Panc1 (cell line): ENCODE data around the gene SYT2. TPM values are rescaled to one million over a fixed set of nuclear protein-coding genes. Genes with fewer than 3 reads are reported as not detected.

ENCODE experiments used
- ATAC-seq: fragments of 200-7000 bp; cut with Tn5 transposase; 2 replicates; pipeline ENCODE4 v1.9.1; 2020; ENCODE audit warnings: mild to moderate bottlenecking, moderate library complexity
- BruUV-seq: library from RNA; stranded (reverse); fragments of 400-500 nt; replicated peaks from 2 replicates; lab custom pipeline; 2021; lab: Mats Ljungman, UMichigan
- CTCF ChIA-PET: fragments of 300-600 bp; sonication (Branson Sonifier 250); formaldehyde crosslinking; loops from one replicate; lab custom pipeline; 2022; ENCODE audit warnings: antibody characterized with exemption; lab: Charles Lee
- POLR2A ChIA-PET: fragments of 300-600 bp; sonication (Branson Sonifier 250); formaldehyde crosslinking; loops from one replicate; lab custom pipeline; 2022; ENCODE audit warnings: antibody characterized with exemption; lab: Charles Lee
- DNase-seq: peaks from one replicate; pipeline ENCODE4 v3.0.0-alpha.2; 2010; ENCODE audit warnings: low read depth, low spot score
- H3K27ac ChIP-seq: 2 replicates; pipeline ENCODE4 v1.5.1; 2011; ENCODE audit warnings: mild to moderate bottlenecking, low read length, inconsistent platforms
- H3K27me3 ChIP-seq: fragments of 200-500 bp; sonication (Bioruptor generic); 2 replicates; pipeline ENCODE4 v1.6.0; 2014; ENCODE audit warnings: low read length, inconsistent platforms; ENCODE audit not compliant: control insufficient read depth, insufficient read depth
- H3K36me3 ChIP-seq: fragments of 200-500 bp; sonication (Bioruptor generic); 2 replicates; pipeline ENCODE4 v1.5.1; 2014; ENCODE audit warnings: inconsistent platforms, mild to moderate bottlenecking, low read length, moderate library complexity; ENCODE audit not compliant: control insufficient read depth, insufficient read depth
- H3K4me1 ChIP-seq: 2 replicates; pipeline ENCODE4 v1.5.1; 2011; ENCODE audit warnings: inconsistent platforms, mild to moderate bottlenecking, low read length, moderate library complexity; ENCODE audit not compliant: control insufficient read depth, insufficient read depth
- H3K4me3 ChIP-seq, 2 experiments: 2 replicates each; pipeline ENCODE4 v1.5.1; 2011 to 2012; ENCODE audit warnings: low read depth in 2 of 2, low read length in 2 of 2, mild to moderate bottlenecking in 2 of 2, inconsistent platforms in 1 of 2, moderate library complexity in 1 of 2
- H3K9me3 ChIP-seq: fragments of 200-500 bp; sonication (Bioruptor generic); 2 replicates; pipeline ENCODE4 v1.5.1; 2014; ENCODE audit warnings: low read depth, mild to moderate bottlenecking, inconsistent platforms, low read length, moderate library complexity; ENCODE audit not compliant: control insufficient read depth, insufficient read depth
- CTCF ChIP-seq: fragments of 450-650 bp; IDR thresholded peaks from 2 replicates; pipeline ENCODE4 v1.5.1; 2017; ENCODE audit warnings: mild to moderate bottlenecking
- POLR2AphosphoS5 ChIP-seq: IDR thresholded peaks from 2 replicates; pipeline ENCODE4 v1.6.1; 2012; ENCODE audit warnings: mild to moderate bottlenecking, low read depth, low read length, moderate library complexity
- REST ChIP-seq, 2 experiments: IDR thresholded peaks; 2 replicates each; pipeline ENCODE4 v1.6.1; 2011 to 2012; ENCODE audit warnings: low read depth in 2 of 2, control low read depth in 1 of 2, low read length in 1 of 2, mild to moderate bottlenecking in 1 of 2, moderate library complexity in 1 of 2; ENCODE audit not compliant: insufficient read depth in 1 of 2
- SIN3A ChIP-seq: IDR thresholded peaks from 2 replicates; pipeline ENCODE4 v1.6.1; 2012; ENCODE audit warnings: low read depth, mild to moderate bottlenecking, low read length, moderate library complexity, borderline replicate concordance; ENCODE audit not compliant: insufficient read depth
- in situ Hi-C: cut with HindIII; loops from 2 replicates; pipeline ENCODE4 v1.10.0; 2016; ENCODE audit warnings: low sequenced_read_pairs, low pct_unique_long_range_greater_than_20kb
- intact Hi-C: fragments of 100-400 bp; cut with micrococcal nuclease; formaldehyde crosslinking; loops from one replicate; pipeline ENCODE4 v1.10.0; 2022; ENCODE audit not compliant: unreplicated experiment
- total RNA-seq: library from RNA; stranded (reverse); gene quantifications from one replicate; pipeline ENCODE4 v1.2.1, GENCODE V29; 2021; ENCODE audit not compliant: unreplicated experiment

The SYT2 gene
- total RNA-seq, 1 experiment from 2014 or later = 0.03 TPM

- no peaks in the 10 kb centered on the region for H3K9me3 ChIP-seq
- POLR2A ChIA-PET = no interaction called here
- DNase-seq = no peak
- no peak overlapping the region for H3K4me3 ChIP-seq
- no peak overlapping the region for H3K27ac ChIP-seq
- no peak for ATAC-seq
- no peaks in the 10 kb centered on the region for H3K36me3 ChIP-seq
- intact Hi-C loops (no loop called here), in situ Hi-C loops (no loop called here)
- CTCF ChIA-PET = no interaction called here
- H3K4me1 ChIP-seq = no peaks in the 10 kb centered on the region
- peaks cover 27% of the 10 kb centered on the region for H3K27me3 ChIP-seq
- TF ChIP-seq SIN3A (no peak), POLR2AphosphoS5 (no peak), REST (IDR thresholded peaks at IDR 0.05; ENCODE audit: insufficient read depth in 1 of 2, low read depth in 2 of 2, low read length in 1 of 2) (no peak), CTCF (no peak)
- no TSS peak for BruUV-seq
Measured at GRCh38 chr1:202664083-202664482, 46.2 kb downstream of the SYT2 start.

GRCh38 chr1:202663131-202663530, 47.1 kb downstream of the SYT2 start:
- TF ChIP-seq CTCF = no peak
- no peak for TF ChIP-seq REST (IDR thresholded peaks at IDR 0.05; ENCODE audit: insufficient read depth in 1 of 2, low read depth in 2 of 2, low read length in 1 of 2)
- no peak for TF ChIP-seq POLR2AphosphoS5
- ChIA-PET CTCF (no interaction called here), POLR2A (no interaction called here)
- H3K4me1 ChIP-seq = no peaks in the 10 kb centered on the region
- DNase-seq (no peak), ATAC-seq (no peak)
- no peaks in the 10 kb centered on the region for H3K9me3 ChIP-seq
- no TSS peak for BruUV-seq
- no peak overlapping the region for H3K4me3 ChIP-seq
- in situ Hi-C loops (no loop called here), intact Hi-C loops (no loop called here)
- no peak overlapping the region for H3K27ac ChIP-seq
- no peaks in the 10 kb centered on the region for H3K36me3 ChIP-seq
- peaks cover 27% of the 10 kb centered on the region for H3K27me3 ChIP-seq
